DMS53 (cell line): ENCODE data around the gene C12orf42.

ENCODE experiments used
- DNase-seq: peaks from one replicate; lab custom pipeline; 2025; lab: John Stamatoyannopoulos, UW

Gene C12orf42

DNA sequence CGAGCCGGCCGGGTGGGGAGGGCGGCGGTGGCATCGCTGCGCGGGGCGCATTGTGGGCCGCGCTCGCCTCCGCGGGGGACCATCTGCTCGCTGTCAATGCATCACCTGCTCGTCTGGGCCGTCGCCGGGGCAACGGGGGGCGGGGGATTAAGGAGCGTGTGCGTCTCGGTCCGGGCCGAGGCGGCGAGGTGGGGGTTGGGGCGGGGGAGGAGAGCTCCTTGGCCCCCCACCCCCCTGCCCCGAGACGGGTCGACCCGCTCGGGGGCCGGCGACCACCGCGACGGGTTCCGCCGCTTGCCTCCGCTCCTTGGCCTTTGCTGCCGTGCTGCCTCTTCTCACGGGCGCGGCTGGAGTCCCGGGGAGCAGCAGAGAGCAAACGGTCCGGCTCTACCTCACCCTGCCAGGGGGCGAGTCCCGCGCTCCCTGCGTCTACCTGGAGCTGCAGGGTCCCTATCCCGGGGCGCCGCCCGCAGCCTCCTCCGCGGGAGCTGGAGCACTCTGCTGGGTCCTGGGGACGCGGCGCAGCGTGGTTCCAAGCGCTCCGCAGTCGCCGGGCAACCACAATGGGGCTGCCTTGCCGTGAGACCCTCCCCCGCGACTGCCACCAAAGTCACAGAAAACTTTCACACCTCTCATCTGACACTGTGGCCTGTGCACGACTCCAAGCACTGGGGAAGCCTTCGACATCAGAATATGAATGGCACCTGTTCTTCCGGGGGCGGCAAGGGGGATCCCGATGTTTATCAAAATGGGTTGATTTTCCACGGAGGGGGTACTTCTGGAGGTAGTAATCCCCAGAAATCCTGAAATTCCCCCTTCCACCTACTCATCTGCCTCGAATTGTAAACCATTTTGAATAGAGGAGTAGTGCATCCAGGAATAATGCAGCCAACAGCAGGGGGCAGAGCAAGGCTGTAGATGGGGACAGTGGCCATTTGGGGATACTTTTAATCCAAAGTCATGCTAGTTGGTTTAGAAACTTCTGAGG, at the start of gene C12orf42:
TSS of gene C12orf42 (minus strand) at position 500 of the 988 bp plus-strand sequence. CDS start 17,542 bp downstream, outside the sequence.
- peak; percentile 95 for DNase-seq

DNA sequence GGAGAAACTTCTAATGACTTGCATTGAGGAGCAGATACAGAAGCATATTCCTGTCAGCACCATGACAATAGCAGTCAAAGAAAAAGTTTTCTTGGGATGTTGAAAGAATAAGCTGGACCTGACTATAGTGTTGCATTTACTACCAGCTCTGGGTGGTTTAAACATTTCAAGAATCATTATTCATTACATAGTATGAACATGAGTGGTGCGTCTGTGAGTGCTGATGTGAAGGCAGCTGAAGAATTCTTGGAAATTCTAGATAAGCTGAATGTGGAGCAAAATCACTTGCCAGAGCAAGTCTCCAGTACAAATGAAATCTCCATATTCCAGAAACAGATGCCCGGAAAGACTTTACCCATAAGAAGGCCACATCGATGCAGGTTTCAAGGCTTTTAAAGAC, 46.3 kb upstream of the C12orf42 start:
- DNase-seq, result no peak

DNA sequence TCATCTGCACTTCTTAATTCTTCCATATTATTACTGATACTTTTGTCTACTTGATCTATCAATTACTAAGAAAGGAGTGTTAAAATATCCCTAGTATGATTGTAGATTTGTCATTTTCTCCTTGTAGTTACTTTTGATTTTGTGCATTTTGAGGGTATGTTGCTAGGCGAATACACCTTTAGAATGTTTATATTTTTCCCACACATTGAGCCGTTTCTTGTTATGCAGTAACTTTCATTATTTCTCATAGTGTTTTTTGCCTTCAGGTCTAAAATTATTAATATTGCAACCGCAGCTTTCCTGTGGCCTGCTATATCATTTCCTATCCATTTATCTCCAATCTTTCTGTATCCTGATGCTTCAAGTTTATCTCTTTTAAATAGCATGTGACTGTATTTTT, 44.6 kb upstream of the C12orf42 start:
- DNase-seq, result no peak

DNA sequence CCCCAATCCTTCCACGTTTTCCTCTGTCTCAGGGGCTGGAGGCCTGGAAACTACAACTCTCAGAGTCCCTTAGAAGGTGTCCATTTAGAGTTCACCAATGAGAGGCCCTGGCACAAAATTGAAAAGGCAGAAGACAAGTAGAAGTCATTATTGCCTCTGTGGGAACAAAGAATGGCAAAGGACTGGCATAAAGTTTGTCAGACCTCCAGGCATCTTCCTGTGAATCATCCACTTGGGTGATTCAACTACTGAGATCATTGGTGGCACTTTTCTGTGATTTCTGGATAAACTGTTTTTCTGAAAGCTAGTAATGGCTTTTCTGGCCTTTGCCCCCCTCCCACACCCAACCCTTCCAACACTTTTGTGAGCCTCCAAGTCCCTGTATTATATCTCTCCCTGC, 42.6 kb upstream of the C12orf42 start:
- no peak for DNase-seq

DNA sequence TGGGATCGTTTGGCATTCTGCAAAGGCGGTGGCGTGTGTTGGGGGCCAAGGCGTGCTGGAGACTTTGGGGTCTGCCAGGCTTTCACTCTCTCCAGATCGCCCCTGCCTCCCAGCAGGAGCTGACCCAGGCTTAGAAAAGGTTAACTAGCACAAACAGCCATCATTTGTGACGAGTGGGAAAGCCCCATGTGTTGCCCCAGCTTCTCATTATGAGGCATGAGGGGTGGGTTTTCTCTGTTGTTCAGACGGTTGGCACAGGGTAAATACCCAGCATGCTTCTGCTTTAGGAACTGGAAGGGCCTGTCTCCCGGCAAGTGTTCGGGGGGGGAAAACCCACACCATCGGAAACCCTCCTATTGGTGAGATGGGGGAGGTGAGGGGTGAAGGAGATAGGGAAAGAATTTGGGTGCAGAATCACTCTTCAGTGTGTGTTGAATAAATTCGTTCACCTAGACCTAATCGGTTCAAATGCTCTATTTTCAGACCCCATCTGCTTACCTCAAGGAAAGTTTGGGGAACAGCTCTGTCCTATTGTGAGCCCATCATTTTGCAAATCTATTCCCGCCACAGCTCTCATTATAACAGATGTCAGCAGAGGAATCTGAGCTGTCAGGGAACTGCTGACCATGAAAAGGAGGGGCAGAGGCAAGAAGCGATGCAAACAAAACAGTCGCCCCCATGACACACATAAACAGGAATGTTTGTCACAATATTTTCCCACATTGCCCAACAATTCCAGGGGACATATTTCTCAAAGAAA, 34.7 kb upstream of the C12orf42 start:
- DNase-seq, result no peak

DNA sequence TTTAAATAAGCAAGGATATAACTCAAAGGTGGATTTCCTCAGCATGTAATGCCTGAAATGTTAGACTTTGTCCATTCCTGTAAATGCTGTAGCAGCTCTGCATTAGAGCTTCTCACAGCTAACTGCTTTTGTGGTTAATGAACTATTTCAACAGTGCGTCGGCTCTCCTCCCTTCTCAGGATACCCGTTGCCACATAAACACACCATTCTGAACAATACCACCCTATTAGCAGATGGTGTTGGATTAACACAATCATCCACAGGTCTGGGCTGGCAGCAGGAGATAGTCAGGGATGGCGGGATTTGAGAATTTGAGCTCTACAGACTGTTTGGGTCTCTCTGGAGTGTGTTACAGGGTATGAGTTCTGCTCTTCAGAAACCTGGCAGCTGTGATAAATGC, 33.5 kb upstream of the C12orf42 start:
- DNase-seq, result no peak

DNA sequence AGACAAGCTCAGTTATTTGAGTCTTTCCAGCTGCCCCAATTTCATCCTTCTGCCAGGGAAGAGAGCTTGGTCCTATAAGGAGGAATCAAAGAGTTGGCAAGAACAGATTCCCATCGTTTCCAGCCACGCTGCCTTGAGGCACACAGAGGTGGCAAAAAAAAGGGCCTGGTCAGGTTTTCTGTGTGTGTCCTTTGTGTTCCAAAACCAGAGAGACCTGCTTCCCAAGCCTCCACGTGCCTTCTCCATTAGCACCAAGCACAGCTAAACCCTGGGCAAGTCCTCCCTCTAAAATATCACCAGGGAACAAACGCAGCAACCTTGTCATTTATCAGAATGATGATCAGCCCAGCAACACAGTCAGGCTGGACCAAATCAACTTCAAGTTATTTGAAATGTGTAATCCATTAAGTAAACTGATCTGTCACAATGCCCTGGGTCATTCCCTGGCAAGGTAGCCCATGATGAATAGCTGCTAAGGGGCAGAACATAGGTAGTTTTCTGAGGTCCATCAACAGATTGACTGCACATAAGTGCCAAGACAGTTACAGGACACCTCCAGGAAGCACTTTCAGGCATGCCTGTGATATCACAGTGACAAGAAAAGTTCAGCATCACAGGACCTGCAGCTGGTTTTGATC, 28.6 kb upstream of the C12orf42 start:
- no peak for DNase-seq

DNA sequence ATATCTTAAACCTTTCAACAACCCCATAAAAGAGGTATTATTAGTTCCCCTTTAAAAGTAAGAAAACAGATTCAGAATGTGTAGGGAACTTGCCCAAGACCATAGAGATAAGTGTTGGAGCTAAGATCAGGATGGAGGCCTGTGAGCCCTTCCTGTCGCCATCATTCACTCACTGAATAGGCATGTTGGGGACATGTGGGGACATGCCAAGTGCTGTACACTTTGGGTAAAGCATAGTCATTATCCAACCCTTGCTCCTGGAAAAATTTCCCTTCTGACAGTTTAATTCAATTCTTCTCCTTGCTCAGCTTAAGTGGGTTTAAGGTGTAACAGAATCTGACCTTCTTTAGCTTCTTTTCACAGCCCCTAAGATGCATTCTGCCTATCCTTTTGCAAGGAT, 28.0 kb upstream of the C12orf42 start:
- no peak for DNase-seq

DNA sequence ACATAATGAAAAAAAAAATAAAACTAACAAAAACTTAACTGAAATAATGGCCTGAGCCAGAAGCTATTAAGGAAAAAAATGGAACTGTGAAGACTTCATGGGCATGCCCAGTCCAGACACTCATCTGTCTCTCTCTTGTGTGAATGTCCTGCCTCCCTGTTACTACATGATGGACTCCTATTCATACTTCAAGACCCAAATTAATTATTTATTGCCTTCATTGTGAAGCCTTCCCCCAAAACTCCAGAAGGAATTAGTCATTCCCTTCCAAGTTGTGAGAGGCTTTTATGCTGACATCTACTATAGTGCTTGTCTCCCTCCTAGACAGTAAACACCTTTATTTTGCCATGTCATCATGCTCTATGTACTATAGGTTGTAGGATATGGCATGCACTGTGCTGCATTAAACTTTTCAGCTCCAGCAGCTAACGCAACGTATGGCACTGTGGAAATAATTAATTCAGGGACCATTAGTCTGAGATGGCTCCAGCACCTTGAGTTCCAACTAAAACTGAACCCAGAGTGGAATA, 25.0 kb upstream of the C12orf42 start:
- DNase-seq, result no peak

DNA sequence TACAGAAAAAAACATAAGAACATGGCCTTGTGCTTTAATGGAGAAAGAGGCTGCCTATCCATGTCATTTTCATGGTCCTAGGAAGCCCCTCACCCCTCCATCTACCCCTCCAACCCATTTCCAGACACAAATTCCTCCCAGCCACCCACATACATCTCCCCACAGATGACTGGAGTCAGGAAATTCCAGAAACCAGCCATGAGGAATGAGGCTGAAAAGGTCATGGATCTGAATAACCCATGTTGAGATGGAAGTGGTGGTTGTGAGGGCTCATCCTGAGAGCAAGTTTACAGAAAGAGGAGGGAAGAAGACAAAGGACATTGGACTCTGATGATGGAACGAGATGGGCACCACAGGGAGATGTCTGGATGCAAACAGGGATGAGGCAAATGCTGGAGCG, 23.9 kb upstream of the C12orf42 start:
- DNase-seq, result no peak

DNA sequence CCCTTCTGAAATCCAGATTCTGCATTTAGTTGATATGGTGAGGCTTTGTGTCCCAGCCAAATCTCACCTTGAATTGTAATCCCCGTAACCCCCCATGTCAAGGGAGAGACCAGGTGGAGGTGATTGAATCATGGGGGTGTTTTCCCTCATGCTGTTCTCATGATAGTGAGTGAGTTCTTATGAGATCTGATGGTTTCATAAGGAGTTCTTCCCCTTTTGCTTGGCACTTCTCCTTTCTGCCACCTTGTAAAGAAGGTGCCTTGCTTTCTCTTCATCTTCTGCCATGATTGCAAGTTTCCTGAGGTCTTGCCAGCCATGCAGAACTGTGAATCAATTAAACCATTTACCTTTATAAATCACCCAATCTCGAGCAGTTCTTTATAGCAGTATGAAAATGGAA, 23.1 kb upstream of the C12orf42 start:
- DNase-seq, result no peak

DNA sequence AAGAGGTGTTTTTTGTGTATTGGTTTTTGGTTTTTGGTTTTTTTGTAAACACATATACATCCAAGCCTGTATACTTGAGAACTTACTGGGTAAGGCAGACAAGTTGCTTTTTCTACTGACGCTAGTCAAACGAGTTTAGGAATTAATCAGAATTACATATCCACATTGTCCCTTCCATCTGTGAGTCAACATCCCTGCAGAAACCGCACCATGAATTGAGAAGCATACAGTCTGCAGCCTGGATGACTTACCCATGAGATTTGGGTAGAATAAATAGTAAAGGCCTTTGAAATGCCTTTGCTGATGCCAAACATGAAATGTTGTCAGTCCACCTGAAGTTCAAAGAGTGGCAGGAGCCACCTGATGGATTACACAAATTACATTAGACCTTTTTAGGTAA, 21.4 kb upstream of the C12orf42 start:
- no peak for DNase-seq

DNA sequence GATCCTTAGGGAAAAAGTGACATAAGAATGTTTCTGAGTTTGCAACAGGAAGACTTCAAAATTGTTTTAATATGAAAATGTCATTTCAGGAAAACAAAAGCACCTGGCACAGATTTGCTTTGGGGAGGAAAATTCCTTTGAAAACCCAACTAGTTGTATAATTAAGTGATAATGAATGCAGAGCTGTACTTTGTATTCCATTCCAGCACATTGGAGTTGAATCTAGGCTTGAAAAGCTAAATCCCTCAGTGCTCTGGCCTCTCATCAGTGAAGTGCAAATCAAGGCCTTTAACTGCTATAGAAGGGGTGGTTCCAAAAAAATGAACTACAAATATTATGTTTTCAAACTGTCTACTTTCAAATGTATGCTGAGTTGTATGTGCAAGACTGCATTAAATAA, 19.6 kb upstream of the C12orf42 start:
- no peak for DNase-seq

DNA sequence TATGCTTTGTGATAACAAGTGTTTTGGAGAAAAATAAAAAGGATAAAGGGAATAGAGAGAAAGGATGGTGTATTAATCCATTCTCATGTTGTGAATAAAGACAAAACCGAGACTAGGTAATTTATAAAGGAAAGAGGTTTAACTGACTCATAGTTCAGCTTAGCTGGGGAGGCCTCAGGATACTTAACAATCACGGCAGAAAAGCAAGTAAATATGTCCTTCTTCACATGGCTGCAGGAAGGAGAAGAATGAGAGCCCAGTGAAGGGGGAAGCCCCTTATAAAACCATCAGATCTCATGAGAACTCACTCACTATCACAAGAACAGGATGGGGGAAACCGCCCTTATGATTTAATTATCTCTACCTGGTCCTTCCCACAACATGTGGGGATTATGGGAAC, 18.1 kb upstream of the C12orf42 start:
- DNase-seq, result no peak

DNA sequence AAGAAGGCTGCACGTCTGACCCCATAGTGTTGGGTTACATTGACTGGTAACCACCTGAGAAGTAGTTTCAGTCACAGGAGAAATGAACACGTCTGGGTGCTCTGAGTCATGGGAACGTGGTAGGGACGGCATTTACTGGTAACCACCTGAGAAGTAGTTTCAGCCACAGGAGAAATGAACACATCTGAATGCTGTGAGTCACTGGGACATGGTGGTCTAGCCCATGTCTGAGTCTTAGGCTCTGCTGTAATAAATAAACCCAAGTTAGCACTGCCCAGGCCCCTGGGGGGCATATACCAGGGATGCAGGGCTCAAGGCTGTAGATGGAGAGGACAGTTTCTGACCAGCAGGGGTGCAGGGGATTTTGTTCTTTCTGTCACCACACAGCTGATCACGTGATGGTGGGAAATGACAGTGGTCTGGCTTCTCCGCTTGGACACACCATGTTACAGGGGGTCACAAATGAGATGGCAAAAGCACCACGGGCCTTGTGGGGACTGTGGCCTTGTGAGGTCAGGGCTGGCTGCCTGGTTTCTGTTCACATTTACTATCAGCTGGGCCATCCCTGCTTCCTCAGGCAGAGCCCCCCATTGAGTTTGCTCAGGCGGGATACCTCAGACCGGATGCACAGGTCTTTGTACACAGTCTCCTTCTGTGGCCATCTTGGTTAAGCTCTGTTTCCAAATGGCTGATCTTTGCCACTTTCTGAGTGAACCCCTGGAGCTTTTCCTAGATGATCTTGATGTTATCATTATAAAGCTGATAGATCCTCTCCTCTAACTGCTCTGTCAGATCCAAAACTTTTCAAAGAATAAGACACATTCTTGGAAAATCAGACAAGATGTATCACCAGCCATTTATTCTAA, 9.8 kb upstream of the C12orf42 start:
- no peak for DNase-seq

DNA sequence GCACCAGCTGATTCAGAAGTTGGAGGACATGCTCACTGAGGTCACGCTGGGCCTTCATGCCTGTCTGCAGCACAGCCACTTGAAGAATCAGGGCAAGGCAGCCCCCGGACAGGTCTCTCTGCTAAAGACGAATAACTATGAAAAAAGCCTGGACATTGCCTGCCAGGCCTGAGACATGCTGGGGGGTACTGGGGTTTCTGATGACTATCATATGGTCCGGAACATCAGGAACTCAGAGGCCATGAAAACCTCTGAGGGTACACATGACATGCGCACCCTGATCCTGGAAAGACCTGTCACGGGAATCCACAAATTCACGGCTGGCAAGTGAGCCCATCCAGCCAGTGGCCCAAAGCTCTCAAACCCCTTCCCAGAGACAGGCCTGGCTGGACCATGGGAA, 8.8 kb upstream of the C12orf42 start:
- no peak for DNase-seq

DNA sequence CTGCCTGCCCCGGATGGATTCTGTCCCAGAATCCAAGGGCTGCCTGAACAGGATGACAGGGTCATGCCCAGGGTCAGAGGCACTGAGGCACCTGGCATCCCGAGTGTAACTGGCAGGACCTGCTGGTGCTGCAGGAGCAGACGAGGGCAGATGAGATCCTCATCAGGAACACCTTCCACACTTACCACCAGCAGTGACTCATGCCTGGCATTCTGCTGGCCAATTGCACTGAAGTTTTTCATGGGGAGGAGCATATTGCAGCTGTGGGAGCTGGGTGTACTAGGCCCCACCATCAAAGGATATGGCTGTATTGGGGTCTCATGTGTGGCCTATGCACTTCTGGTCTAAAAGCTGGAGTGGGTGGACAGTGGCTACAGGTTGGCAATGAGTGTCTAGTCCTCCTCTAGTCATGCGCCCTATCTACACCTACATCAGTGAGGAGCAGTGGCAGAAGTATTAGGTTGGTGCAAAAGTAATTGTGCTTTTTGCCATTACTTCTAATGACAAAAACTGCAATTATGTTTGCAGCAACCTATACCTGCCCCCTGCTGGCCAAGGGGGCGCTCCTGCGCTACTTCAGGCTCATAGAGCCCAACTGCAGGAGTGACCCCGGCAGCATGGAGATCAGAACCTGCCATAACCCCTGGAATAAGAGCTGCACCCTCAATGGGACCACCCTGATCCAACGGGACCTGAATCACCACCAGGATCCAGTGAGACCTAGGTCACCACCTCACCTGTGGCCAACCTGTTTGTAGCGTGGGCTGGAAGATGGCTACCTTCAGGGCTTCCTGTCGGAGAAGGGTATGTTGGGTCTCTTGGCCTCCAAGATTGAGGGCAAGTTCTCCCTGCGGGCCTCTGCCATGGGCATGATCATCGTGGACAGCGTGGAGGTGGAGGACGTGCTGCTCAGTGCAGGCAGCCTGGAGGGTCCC, 8.0 kb upstream of the C12orf42 start:
- DNase-seq, result peak; percentile 85

DNA sequence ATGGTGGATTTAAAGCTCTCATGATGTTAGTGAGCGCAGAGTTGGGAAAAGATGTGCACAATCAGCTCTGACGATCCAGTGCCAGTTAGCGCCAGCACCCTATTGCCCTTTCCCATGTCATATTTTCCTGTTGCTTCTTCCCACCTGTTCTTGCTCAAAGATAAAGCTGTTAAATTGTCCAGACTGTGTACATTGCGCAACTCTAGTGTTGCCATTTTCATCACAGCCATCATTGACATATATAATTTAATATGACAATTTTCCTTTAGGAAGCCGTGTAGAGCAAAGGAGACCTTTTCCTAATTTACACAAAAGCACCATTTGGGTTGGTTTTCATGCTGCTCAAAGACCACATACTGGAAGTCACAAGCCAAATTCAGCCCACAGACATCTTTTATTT, 5.7 kb upstream of the C12orf42 start:
- no peak for DNase-seq

DNA sequence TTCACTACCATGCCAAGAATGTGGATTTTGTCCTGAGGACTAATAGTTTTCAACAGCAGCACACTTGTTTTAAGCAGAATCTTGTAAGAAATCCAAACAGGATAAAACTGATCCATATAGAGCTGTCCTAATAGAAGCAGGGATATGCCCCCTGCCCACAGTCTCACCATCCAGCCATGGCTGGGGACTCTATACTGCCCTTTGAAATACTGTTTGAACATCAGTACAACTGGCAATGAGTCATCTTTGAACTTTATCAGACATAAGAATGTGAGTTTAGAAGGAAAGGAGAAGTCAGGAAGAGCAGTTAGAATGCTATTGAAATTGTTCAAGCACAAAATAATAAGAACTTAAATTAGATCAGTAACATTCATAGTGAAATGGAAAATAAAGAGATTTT, 3.8 kb upstream of the C12orf42 start:
- DNase-seq, result peak; percentile 21

DNA sequence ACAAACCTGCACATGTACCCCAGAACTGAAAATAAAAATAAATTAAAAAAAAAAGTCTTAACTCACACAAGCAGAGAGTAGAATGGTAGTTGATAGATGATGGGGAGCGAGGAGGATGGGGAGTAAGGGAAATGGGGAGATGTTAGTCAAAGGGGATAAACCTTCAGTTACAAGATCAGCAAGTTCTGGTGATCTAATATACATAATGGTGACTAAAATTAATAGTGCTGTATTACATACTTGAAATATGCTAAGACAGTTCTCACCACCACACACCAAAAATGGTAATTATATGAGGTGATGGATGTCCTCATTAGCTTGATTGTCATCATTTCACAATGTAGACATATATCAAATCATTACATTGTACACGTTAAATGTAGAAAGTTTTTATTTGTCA, 3.2 kb upstream of the C12orf42 start:
- DNase-seq, result no peak
